WTC11 (cell line): ENCODE data around the gene KRT7.

Experiments used
- ARID4B ChIP-seq: sonication (generic); formaldehyde crosslinking; IDR thresholded peaks from 2 replicates; pipeline ENCODE4 v1.8.0; 2023; ENCODE audit warnings: missing genetic modification reagents, mild to moderate bottlenecking, borderline replicate concordance
- CREB1 ChIP-seq: sonication (generic); formaldehyde crosslinking; IDR thresholded peaks from 2 replicates; pipeline ENCODE4 v1.8.0; 2023; ENCODE audit warnings: mild to moderate bottlenecking, missing genetic modification reagents
- CTCF ChIP-seq: fragments of 200-600 bp; IDR thresholded peaks from 2 replicates; pipeline ENCODE4 v1.8.0; 2022; ENCODE audit warnings: antibody characterized with exemption
- ETV6 ChIP-seq: sonication (generic); formaldehyde crosslinking; IDR thresholded peaks from 2 replicates; pipeline ENCODE4 v1.8.1; 2022; ENCODE audit warnings: mild to moderate bottlenecking, missing genetic modification reagents
- JUN ChIP-seq: sonication (generic); formaldehyde crosslinking; IDR thresholded peaks from 2 replicates; pipeline ENCODE4 v1.8.0; 2023; ENCODE audit warnings: mild to moderate bottlenecking, missing genetic modification reagents
- NR2C2 ChIP-seq: sonication (generic); formaldehyde crosslinking; IDR thresholded peaks from 2 replicates; pipeline ENCODE4 v1.8.0; 2022; ENCODE audit warnings: mild to moderate bottlenecking, missing genetic modification reagents
- SP1 ChIP-seq: sonication (generic); formaldehyde crosslinking; conservative IDR thresholded peaks from 2 replicates; pipeline ENCODE4 v1.8.1; 2022; ENCODE audit warnings: missing genetic modification reagents
- ZBTB21 ChIP-seq: sonication (generic); formaldehyde crosslinking; IDR thresholded peaks from 2 replicates; pipeline ENCODE4 v1.8.1; 2023; ENCODE audit warnings: mild to moderate bottlenecking, missing genetic modification reagents, borderline replicate concordance

- TF ChIP-seq NR2C2 (CRISPR knock-in tag): no peak
- TF ChIP-seq JUN (CRISPR knock-in tag): no peak
- no peak for TF ChIP-seq ETV6 (CRISPR knock-in tag)
- TF ChIP-seq CREB1 (CRISPR knock-in tag): no peak
- no peak for TF ChIP-seq CTCF
- TF ChIP-seq SP1 (CRISPR knock-in tag): no peak
- no peak for TF ChIP-seq ARID4B
- no peak for TF ChIP-seq ZBTB21 (CRISPR knock-in tag)
Measured at GRCh38 chr12:52267699-52268098, 34.7 kb downstream of the KRT7 start.
